Right renal cortex interstitium (tissue), 3 donors: ENCODE results near the gene FAM76B. TPM values are rescaled to one million over a fixed set of nuclear protein-coding genes. Genes with fewer than 3 reads are reported as not detected.
A peak's percentile ranks its signal among the peaks of the same experiment; 100 is the strongest.
"Not testable (repeated sequence)": the region's sequence is repeated elsewhere in the genome, so short reads cannot be mapped to it uniquely, and the experiment has no call there.

Experiments used
- DNase-seq, 3 donors: peaks; one replicate each; pipeline ENCODE4 v3.0.0-alpha.2; 2013; ENCODE audit warnings: low read depth in 3 of 3, low spot score in 2 of 3
- polyA plus RNA-seq, 3 donors: library from polyadenylated mRNA; unstranded; fragments of 120-200 nt; gene quantifications; one replicate each; pipeline ENCODE4 v1.2.1, GENCODE V29; 2013; ENCODE audit not compliant: insufficient read length in 3 of 3

Gene FAM76B
- polyA plus RNA-seq = 10 to 100 TPM; 55.0 to 67.2 (median 65.6) TPM

GRCh38 chr11:95789506-95790122, at the start of gene FAM76B:
FAM76B (minus strand) TSS chr11:95789782; CDS start chr11:95789478, 304 bp downstream.
- peak; percentile 98 to 99 (median 98) for DNase-seq

GRCh38 chr11:95835768-95836488, 46.3 kb upstream of the FAM76B start:
- DNase-seq = peak; percentile 51 to 57 (median 51)

GRCh38 chr11:95835351-95835750, 45.8 kb upstream of the FAM76B start:
- DNase-seq = no peak

GRCh38 chr11:95833378-95833777, 43.8 kb upstream of the FAM76B start:
- no peak for DNase-seq

- DNase-seq = no peak
Measured at GRCh38 chr11:95832763-95833162, 43.2 kb upstream of the FAM76B start.

- DNase-seq = no peak
Measured at GRCh38 chr11:95831198-95831883, 41.8 kb upstream of the FAM76B start.

- no peak for DNase-seq
Measured at GRCh38 chr11:95829580-95830259, 40.1 kb upstream of the FAM76B start.

GRCh38 chr11:95827696-95828095, 38.1 kb upstream of the FAM76B start:
- no peak for DNase-seq

GRCh38 chr11:95821640-95822039, 32.1 kb upstream of the FAM76B start:
- DNase-seq = no peak

GRCh38 chr11:95816037-95816436, 26.5 kb upstream of the FAM76B start:
- no peak for DNase-seq

- not testable (repeated sequence) for DNase-seq
Measured at GRCh38 chr11:95811052-95811451, 21.5 kb upstream of the FAM76B start.

- not testable (repeated sequence) for DNase-seq
Measured at GRCh38 chr11:95806464-95806863, 16.9 kb upstream of the FAM76B start.

GRCh38 chr11:95805869-95806268, 16.3 kb upstream of the FAM76B start:
- DNase-seq = no peak

GRCh38 chr11:95803973-95804372, 14.4 kb upstream of the FAM76B start:
- no peak for DNase-seq

- no peak for DNase-seq
Measured at GRCh38 chr11:95802806-95803205, 13.2 kb upstream of the FAM76B start.

- no peak for DNase-seq
Measured at GRCh38 chr11:95800438-95800837, 10.9 kb upstream of the FAM76B start.

GRCh38 chr11:95799546-95799945, 10.0 kb upstream of the FAM76B start:
- DNase-seq = no peak

- peak in 1 of 3 donors; percentile 23 for DNase-seq
Measured at GRCh38 chr11:95796501-95796900, 6.9 kb upstream of the FAM76B start.

GRCh38 chr11:95795627-95796295, 6.2 kb upstream of the FAM76B start:
- DNase-seq = no peak

- DNase-seq = no peak
Measured at GRCh38 chr11:95794086-95794485, 4.5 kb upstream of the FAM76B start.

- no peak for DNase-seq
Measured at GRCh38 chr11:95793116-95793515, 3.5 kb upstream of the FAM76B start.
